SU-DHL-6 (cell line): ENCODE results near the gene ITPR2.

ENCODE experiments used
- EZH2phosphoT487 ChIP-seq: fragments of 200-600 bp; sonication (generic), shearing (Covaris generic); conservative IDR thresholded peaks from 2 replicates; pipeline ENCODE4 v1.6.1; 2018; ENCODE audit warnings: mild to moderate bottlenecking, antibody characterized with exemption, low read length, moderate library complexity, mixed read lengths
- TF ChIP-seq, protein P1 (sequence below): fragments of 200-600 bp; sonication (generic); IDR thresholded peaks from one replicate; pipeline ENCODE4 v1.5.1; 2017; ENCODE audit warnings: antibody characterized with exemption, mild to moderate bottlenecking, low read length, moderate library complexity; ENCODE audit not compliant: insufficient read depth, poor library complexity, severe bottlenecking

DNA sequence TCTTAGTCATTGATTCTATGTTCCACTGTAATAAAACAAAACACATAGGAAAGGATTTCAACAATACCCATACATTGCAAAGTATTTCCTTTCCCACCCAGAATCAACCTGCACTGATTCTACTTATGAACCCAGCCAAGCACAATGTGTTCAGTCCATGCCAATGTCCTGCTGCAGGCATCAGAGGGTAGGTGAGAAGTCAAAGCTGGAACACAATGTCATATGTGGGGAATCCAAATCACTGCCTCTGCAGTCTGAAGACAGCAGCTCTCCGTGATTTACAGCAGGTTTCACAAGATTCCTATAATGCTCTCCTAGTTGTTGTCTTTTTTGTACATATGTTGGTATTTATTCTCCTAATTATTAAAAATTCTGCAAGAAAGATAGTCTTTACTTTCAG lies 25.7 kb downstream of the ITPR2 start:
- TF ChIP-seq, protein P1, sequence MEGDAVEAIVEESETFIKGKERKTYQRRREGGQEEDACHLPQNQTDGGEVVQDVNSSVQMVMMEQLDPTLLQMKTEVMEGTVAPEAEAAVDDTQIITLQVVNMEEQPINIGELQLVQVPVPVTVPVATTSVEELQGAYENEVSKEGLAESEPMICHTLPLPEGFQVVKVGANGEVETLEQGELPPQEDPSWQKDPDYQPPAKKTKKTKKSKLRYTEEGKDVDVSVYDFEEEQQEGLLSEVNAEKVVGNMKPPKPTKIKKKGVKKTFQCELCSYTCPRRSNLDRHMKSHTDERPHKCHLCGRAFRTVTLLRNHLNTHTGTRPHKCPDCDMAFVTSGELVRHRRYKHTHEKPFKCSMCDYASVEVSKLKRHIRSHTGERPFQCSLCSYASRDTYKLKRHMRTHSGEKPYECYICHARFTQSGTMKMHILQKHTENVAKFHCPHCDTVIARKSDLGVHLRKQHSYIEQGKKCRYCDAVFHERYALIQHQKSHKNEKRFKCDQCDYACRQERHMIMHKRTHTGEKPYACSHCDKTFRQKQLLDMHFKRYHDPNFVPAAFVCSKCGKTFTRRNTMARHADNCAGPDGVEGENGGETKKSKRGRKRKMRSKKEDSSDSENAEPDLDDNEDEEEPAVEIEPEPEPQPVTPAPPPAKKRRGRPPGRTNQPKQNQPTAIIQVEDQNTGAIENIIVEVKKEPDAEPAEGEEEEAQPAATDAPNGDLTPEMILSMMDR, result no peak
- no peak for TF ChIP-seq EZH2phosphoT487
